GM12878 (cell line): ENCODE data around the gene SRPK2. TPM values are rescaled to one million over a fixed set of nuclear protein-coding genes. Genes with fewer than 3 reads are reported as not detected.

Experiments
- ATAC-seq: fragments of 200-7000 bp; cut with Tn5 transposase; 3 replicates; pipeline ENCODE4 v1.9.1; 2020; ENCODE audit warnings: mild to moderate bottlenecking, moderate library complexity
- BruUV-seq: library from RNA; stranded (reverse); fragments of 400-500 nt; replicated peaks from 2 replicates; lab custom pipeline; 2021; lab: Mats Ljungman, UMichigan
- CTCF ChIA-PET: fragments of 300-600 bp; sonication (Branson Sonifier 250); formaldehyde crosslinking; extraction: SDS; loops from one replicate; lab custom pipeline; 2021; ENCODE audit warnings: inconsistent platforms; lab: Yijun Ruan, JAX
- POLR2A ChIA-PET: fragments of 350-600 bp; formaldehyde crosslinking; extraction: SDS; loops from one replicate; lab custom pipeline; 2021; ENCODE audit warnings: inconsistent platforms; lab: Charles Lee
- RAD21 ChIA-PET: fragments of 300-600 bp; sonication (Branson Sonifier 250); formaldehyde crosslinking; loops from one replicate; lab custom pipeline; 2023; ENCODE audit warnings: antibody characterized with exemption; ENCODE audit not compliant: unreplicated experiment; lab: Charles Lee
- SMC1A ChIA-PET: fragments of 300-600 bp; sonication (Branson Sonifier 250); formaldehyde crosslinking; loops from one replicate; lab custom pipeline; 2023; ENCODE audit not compliant: unreplicated experiment, uncharacterized antibody; lab: Charles Lee
- DNase-seq: peaks from one replicate; pipeline ENCODE4 v3.0.0-alpha.2; 2011; ENCODE audit warnings: low read depth, low spot score
- FAIRE-seq: peaks from 3 replicates; lab custom pipeline; 2011; peaks lifted over from hg19 to GRCh38; lab: Jason Lieb, UNC
- H2AFZ ChIP-seq: 2 replicates; pipeline ENCODE4 v1.6.0; 2011; ENCODE audit warnings: low read depth, low read length, control low read depth; ENCODE audit not compliant: control insufficient read depth
- H3K27ac ChIP-seq: 2 replicates; pipeline ENCODE4 v1.5.1; 2011; ENCODE audit warnings: control low read depth; ENCODE audit not compliant: control insufficient read depth, insufficient read depth
- H3K27me3 ChIP-seq, 2 experiments: replicated peaks in 1 of 2; 2 replicates each; pipeline versions ENCODE4 v1.6.0 to v1.6.1; 2011; ENCODE audit warnings: low read length in 1 of 2; ENCODE audit not compliant: control insufficient read depth in 2 of 2, insufficient read depth in 2 of 2
- H3K36me3 ChIP-seq, 2 experiments: 2 replicates each; pipeline ENCODE4 v1.5.1; 2011; ENCODE audit warnings: low read length in 1 of 2; ENCODE audit not compliant: control insufficient read depth in 2 of 2, insufficient read depth in 2 of 2
- H3K4me1 ChIP-seq: 2 replicates; pipeline ENCODE4 v1.6.1; 2011; ENCODE audit warnings: mild to moderate bottlenecking, low read length, moderate library complexity, mixed read lengths; ENCODE audit not compliant: control insufficient read depth, insufficient read depth
- H3K4me2 ChIP-seq: 2 replicates; pipeline ENCODE4 v1.6.0; 2011; ENCODE audit warnings: control low read depth; ENCODE audit not compliant: control insufficient read depth, insufficient read depth
- H3K4me3 ChIP-seq: fragments of 200-600 bp; sonication (generic); 2 replicates; pipeline ENCODE4 v1.5.1; 2016
- H3K79me2 ChIP-seq: 2 replicates; pipeline ENCODE4 v1.6.0; 2011; ENCODE audit warnings: low read length; ENCODE audit not compliant: control insufficient read depth, insufficient read depth
- H3K9ac ChIP-seq: 2 replicates; pipeline ENCODE4 v1.8.0; 2011; ENCODE audit warnings: low read length, control low read depth, mixed read lengths; ENCODE audit not compliant: control insufficient read depth, insufficient read depth
- H3K9me3 ChIP-seq: replicated peaks from 3 replicates; pipeline ENCODE4 v1.5.1; 2011; ENCODE audit warnings: mild to moderate bottlenecking, low read length; ENCODE audit not compliant: control insufficient read depth, insufficient read depth
- H4K20me1 ChIP-seq: 2 replicates; pipeline ENCODE4 v1.6.0; 2011; ENCODE audit not compliant: control insufficient read depth, insufficient read depth
- NR2C1 ChIP-seq: fragments of 450-650 bp; IDR thresholded peaks from 2 replicates; pipeline ENCODE4 v1.6.1; 2017; ENCODE audit warnings: antibody characterized with exemption, mild to moderate bottlenecking, moderate library complexity
- WRNIP1 ChIP-seq: IDR thresholded peaks from 2 replicates; pipeline ENCODE4 v1.6.1; 2011; ENCODE audit warnings: low read depth, low read length, improper control_type of control experiment, borderline replicate concordance
- WGBS: methylation state at CpG from one replicate; pipeline ENCODE4 v1.1.6; 2016; ENCODE audit warnings: low lambda C conversion rate; ENCODE audit not compliant: insufficient replicate concordance, insufficient coverage; ENCODE audit errors: missing lambda C conversion rate; 5-methylcytosine and 5-hydroxymethylcytosine counted together
- in situ Hi-C: fragments of 300-500 bp; cut with MboI; formaldehyde crosslinking; loops from 9 replicates; pipeline ENCODE4 v1.14.3; 2018; ENCODE audit warnings: mixed read lengths
- intact Hi-C: fragments of 100-400 bp; cut with micrococcal nuclease; formaldehyde crosslinking; loops from one replicate; pipeline ENCODE4 v1.14.2; 2022; ENCODE audit not compliant: unreplicated experiment
- polyA plus RNA-seq, 11 experiments: library from polyadenylated mRNA; depleted of rRNA in 4 of 11; unstranded in 6 of 11; stranded (reverse) in 5 of 11; fragments of >200 nt; fragmentation: Nextera tagmentation in 4 of 11; fragmentation: Illumina TruSeq in 1 of 11; extraction: Ambion mirVana in 4 of 11; extraction: Trizol in 1 of 11; gene quantifications; 1 replicate in 1 of 11; 2 replicates in 10 of 11; pipeline versions ENCODE4 v1.2.1 to v1.2.3, GENCODE V29; 2011 to 2016; ENCODE audit warnings: inconsistent platforms in 2 of 11, missing spikeins in 2 of 11, low read depth in 1 of 11
- total RNA-seq, 4 experiments: library from RNA; depleted of rRNA in 3 of 4; stranded (reverse); fragments of >200 nt in 3 of 4; fragmentation: Illumina TruSeq in 1 of 4; extraction: Trizol in 1 of 4; gene quantifications; 2 replicates each; pipeline versions ENCODE4 v1.2.1 to v1.2.3, GENCODE V29; 2013 to 2021

The SRPK2 gene
- total and polyA plus RNA-seq, 10 of the 15 experiments (the other 5 are each of a cell fraction or from before 2014, with no cell fraction given): 13.2 to 32.8 (median 24.5) TPM

- no peak for TF ChIP-seq WRNIP1
Measured at GRCh38 chr7:105106473-105106872, 282.2 kb downstream of the SRPK2 start (continued).

- intact Hi-C loops: no loop called here
- no peak overlapping the region for H2AFZ ChIP-seq
- FAIRE-seq: no peak
- TF ChIP-seq NR2C1: no peak
- TF ChIP-seq, all 136 proteins: peak for 0
- peaks cover 13% of the 10 kb centered on the region; the same call in 1 of the 2 replicates for H3K4me1 ChIP-seq
- 100% methylated on average over 2 of the region's 2 CpGs for WGBS
- H3K9me3 ChIP-seq: no peaks in the 10 kb centered on the region
- ChIA-PET SMC1A (interaction anchor here (0.6 to 1.1 kb wide), 3 partner anchors 29 to 469 kb away, joined by 3 to 6 read pairs (median 3); no protein-coding TSS in a partner anchor), RAD21 (interaction anchor here (0.6 to 1.6 kb wide), 3 partner anchors 124 to 267 kb away, joined by 3 to 5 read pairs (median 4); no protein-coding TSS in a partner anchor), POLR2A (no interaction called here), CTCF (interaction anchor here (0.8 to 1.3 kb wide), 2 partner anchors 14 to 18 kb away, joined by 3 read pairs; no protein-coding TSS in a partner anchor)
- no peak for DNase-seq
- H3K27me3 ChIP-seq: no peaks in the 10 kb centered on the region
- no peaks in the 10 kb centered on the region for H4K20me1 ChIP-seq
- no TSS peak for BruUV-seq
- no peaks in the 10 kb centered on the region; the same call in 1 of the 2 replicates for H3K79me2 ChIP-seq
- ATAC-seq: no peak
- H3K9ac ChIP-seq: no peak overlapping the region
- peaks cover 10 to 41% of the 10 kb centered on the region in 2 experiments for H3K36me3 ChIP-seq
- no peak overlapping the region for H3K4me3 ChIP-seq
- H3K27ac ChIP-seq: no peak overlapping the region
- in situ Hi-C loops: no loop called here
- H3K4me2 ChIP-seq: no peak overlapping the region
Measured at GRCh38 chr7:105105579-105105978, 283.1 kb downstream of the SRPK2 start.
